ENCODE measurements around the gene RSRC1. TPM values are rescaled to one million over a fixed set of nuclear protein-coding genes. Genes with fewer than 3 reads are reported as not detected.

RSRC1 gene
- total and polyA plus RNA-seq, 2 of the 13 experiments (the other 11 are each of a cell fraction or from before 2014, with no cell fraction given), result 4.9 to 63.0 TPM

DNA sequence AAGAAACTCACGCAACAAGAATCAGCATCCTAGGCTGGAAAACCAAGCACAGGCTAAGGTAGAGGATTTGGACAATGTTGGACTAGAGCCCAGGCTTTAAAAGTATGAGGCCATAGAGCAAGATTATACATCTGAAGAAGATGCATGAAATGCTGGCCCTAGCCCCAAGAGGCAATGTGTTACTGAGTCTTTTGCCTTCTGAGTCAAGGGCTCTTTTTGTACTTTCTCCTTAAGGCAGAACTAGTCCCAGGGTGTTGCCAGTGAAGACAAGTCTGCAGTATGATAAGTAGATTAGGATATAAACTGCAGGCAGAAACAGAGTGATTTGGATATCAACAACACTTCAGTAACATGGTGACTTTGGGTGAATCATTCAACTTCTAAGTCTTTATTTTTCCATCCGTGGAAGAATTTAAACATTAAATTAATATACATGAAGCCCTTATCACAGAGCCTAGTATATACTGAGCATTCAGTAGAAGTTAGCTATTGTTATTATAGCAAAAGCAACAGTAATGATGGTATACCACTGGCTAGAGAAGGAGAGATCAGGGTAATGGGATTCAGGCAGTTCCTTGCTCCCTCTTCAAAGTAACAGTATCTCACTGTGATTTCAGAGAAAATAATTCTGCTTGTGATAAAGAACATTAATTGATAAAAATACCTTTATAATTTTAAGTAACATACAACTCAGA is 361.2 kb downstream of the RSRC1 start:
- H3K9ac ChIP-seq (ENCODE audit: insufficient read depth, low read depth, low read length), result no peak overlapping the region
- ChIA-PET CTCF (ENCODE audit: low intra/inter-chr PET ratio, low total read pairs) (no interaction called here), POLR2A (no interaction called here)
- DNase-seq (ENCODE audit: low spot score) (no peak), ATAC-seq (no peak; the same call in 2 of the 3 replicates), FAIRE-seq (no peak)
- H2AFZ ChIP-seq (ENCODE audit: low read length), result no peak overlapping the region
- H3K4me3 ChIP-seq (replicated peaks in 1 of 3; ENCODE audit: insufficient read depth in 1 of 3, low read depth in 2 of 3, low read length in 3 of 3), result no peak overlapping the region
- no peaks in the 10 kb centered on the region for H3K27me3 ChIP-seq (ENCODE audit: control insufficient read depth in 1 of 2, insufficient read depth in 2 of 2, low read length in 2 of 2)
- 96% methylated on average over 2 of the region's 2 CpGs for WGBS (ENCODE audit: low lambda C conversion rate)
- peaks cover 18% of the 10 kb centered on the region for H3K4me1 ChIP-seq (ENCODE audit: insufficient read depth, low read length)
- intact Hi-C loops (cut with micrococcal nuclease; ENCODE audit: unreplicated experiment), result no loop called here
- H4K20me1 ChIP-seq (ENCODE audit: insufficient read depth, low read length), result no peaks in the 10 kb centered on the region
- no peaks in the 10 kb centered on the region for H3K79me2 ChIP-seq (ENCODE audit: insufficient read depth, low read length)
- no peak overlapping the region for H3K27ac ChIP-seq (ENCODE audit: extremely low read length, insufficient read depth, low read length)
- no peak for TF ChIP-seq CENPT (CRISPR knock-in tag; IDR thresholded peaks at IDR 0.05; ENCODE audit: low read depth)
- TF ChIP-seq, protein P1, sequence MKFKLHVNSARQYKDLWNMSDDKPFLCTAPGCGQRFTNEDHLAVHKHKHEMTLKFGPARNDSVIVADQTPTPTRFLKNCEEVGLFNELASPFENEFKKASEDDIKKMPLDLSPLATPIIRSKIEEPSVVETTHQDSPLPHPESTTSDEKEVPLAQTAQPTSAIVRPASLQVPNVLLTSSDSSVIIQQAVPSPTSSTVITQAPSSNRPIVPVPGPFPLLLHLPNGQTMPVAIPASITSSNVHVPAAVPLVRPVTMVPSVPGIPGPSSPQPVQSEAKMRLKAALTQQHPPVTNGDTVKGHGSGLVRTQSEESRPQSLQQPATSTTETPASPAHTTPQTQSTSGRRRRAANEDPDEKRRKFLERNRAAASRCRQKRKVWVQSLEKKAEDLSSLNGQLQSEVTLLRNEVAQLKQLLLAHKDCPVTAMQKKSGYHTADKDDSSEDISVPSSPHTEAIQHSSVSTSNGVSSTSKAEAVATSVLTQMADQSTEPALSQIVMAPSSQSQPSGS (CRISPR knock-in tag; IDR thresholded peaks at IDR 0.05), result no peak
- no peak for TF ChIP-seq ZNF510 (CRISPR knock-in tag; IDR thresholded peaks at IDR 0.05; ENCODE audit: low read depth)
- no peak for TF ChIP-seq ZNF570 (CRISPR knock-in tag; IDR thresholded peaks at IDR 0.05; ENCODE audit: borderline replicate concordance)
- TF ChIP-seq, protein P2, sequence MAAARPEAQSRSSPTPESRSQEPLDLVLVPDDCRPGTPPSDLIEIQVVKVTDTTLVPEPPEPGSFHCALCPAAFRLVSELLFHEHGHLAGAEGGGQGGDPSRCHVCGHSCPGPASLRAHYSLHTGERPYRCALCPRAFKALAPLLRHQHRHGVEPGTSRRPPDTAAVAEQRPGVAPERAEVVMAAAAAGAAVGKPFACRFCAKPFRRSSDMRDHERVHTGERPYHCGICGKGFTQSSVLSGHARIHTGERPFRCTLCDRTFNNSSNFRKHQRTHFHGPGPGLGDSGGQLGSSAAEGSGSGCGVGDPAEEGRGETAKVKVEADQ (CRISPR knock-in tag; IDR thresholded peaks at IDR 0.05; ENCODE audit: borderline replicate concordance), result no peak
- no peak for TF ChIP-seq NKX3-1 (CRISPR knock-in tag; IDR thresholded peaks at IDR 0.05)
- no TSS peak for BruUV-seq (replicated peaks)
- H3K4me2 ChIP-seq (ENCODE audit: low read depth, low read length), result no peak overlapping the region
- H3K9me3 ChIP-seq (ENCODE audit: low read length), result no peaks in the 10 kb centered on the region
- no peaks in the 10 kb centered on the region for H3K36me3 ChIP-seq (replicated peaks in 1 of 2; ENCODE audit: control insufficient read depth in 1 of 2, insufficient read depth in 2 of 2, low read length in 2 of 2)
- in situ Hi-C loops (cut with HindIII; ENCODE audit: extremely low pct_ligation_motif_present, low pct_unique_long_range_greater_than_20kb), result no loop called here

Data from HepG2 (cell line).